Keratinocyte (primary cell): ENCODE results near the gene AQP5.

Experiments
- CTCF ChIP-seq, 3 experiments: IDR thresholded peaks in 1 of 3; conservative IDR thresholded peaks in 1 of 3; optimal IDR thresholded peaks in 1 of 3; 2 replicates in 2 of 3; 3 replicates in 1 of 3; pipeline versions ENCODE3 to v1.5.1; 2011; ENCODE audit warnings: low read length in 3 of 3, mild to moderate bottlenecking in 3 of 3, moderate library complexity in 2 of 3, control low read depth in 1 of 3, inconsistent platforms in 1 of 3; ENCODE audit not compliant: insufficient read depth in 2 of 3; ENCODE audit errors: extremely low read depth in 1 of 3
- EZH2 ChIP-seq: IDR thresholded peaks from one replicate; pipeline ENCODE4 v1.6.1; 2012; ENCODE audit warnings: inconsistent platforms, mild to moderate bottlenecking, low read length, moderate library complexity

GRCh38 chr12:49925433-49926204 is 36.1 kb upstream of the AQP5 start:
- TF ChIP-seq CTCF (optimal IDR thresholded peaks at IDR 0.05 in 1 of 3, IDR thresholded peaks at IDR 0.05 in 1 of 3, conservative IDR thresholded peaks at IDR 0.05 in 1 of 3; ENCODE audit: extremely low read depth in 1 of 3, insufficient read depth in 2 of 3, low read length in 3 of 3) (no peak), EZH2 (no peak)
